ENCODE data around the gene CST6.

DNA sequence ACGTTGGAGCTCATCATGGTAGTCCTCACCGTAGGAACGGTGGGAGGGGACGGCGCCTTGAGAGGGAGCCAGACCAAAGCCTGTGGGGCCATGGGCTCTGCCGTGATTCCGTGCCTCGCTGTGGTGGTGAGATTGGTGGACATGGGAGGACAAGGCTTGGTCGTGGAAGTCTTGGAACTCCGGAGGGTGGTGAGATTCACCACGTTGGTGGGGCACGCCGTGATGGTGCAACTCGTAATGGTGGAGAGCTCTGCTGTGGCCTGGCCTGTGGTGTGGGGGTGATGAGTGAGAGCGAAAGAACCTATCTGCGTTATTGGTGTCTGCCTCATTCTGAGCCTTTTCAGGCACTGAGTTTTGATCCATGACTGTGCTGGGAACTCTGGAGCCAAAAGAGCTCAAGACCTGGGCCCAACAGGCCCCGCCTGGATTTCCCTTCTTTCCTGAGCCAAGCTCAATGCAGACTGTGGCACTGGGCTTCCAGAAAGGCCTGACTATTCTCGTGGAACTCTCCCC lies 14.3 kb downstream of the CST6 start, which contains the start of gene CATSPER1:
- TF ChIP-seq, protein P1, sequence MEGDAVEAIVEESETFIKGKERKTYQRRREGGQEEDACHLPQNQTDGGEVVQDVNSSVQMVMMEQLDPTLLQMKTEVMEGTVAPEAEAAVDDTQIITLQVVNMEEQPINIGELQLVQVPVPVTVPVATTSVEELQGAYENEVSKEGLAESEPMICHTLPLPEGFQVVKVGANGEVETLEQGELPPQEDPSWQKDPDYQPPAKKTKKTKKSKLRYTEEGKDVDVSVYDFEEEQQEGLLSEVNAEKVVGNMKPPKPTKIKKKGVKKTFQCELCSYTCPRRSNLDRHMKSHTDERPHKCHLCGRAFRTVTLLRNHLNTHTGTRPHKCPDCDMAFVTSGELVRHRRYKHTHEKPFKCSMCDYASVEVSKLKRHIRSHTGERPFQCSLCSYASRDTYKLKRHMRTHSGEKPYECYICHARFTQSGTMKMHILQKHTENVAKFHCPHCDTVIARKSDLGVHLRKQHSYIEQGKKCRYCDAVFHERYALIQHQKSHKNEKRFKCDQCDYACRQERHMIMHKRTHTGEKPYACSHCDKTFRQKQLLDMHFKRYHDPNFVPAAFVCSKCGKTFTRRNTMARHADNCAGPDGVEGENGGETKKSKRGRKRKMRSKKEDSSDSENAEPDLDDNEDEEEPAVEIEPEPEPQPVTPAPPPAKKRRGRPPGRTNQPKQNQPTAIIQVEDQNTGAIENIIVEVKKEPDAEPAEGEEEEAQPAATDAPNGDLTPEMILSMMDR (IDR thresholded peaks at IDR 0.05; ENCODE audit: low read depth, low read length) = no peak
- TF ChIP-seq EZH2phosphoT487 (IDR thresholded peaks at IDR 0.05; ENCODE audit: low read depth) = no peak

All from OCI-LY3 (cell line).